Heart right ventricle (tissue), 16 donors: ENCODE results near the gene PCDH1. TPM values are rescaled to one million over a fixed set of nuclear protein-coding genes. Genes with fewer than 3 reads are reported as not detected.

Experiments
- ATAC-seq, 8 donors: fragments of 200-7000 bp; cut with Tn5 transposase; one replicate each; pipeline ENCODE4 v1.9.1; 2020; ENCODE audit warnings: mild to moderate bottlenecking in 8 of 8, moderate library complexity in 8 of 8, moderate number of reproducible peaks in 1 of 8
- DNase-seq, 2 donors: peaks; one replicate each; pipeline ENCODE4 v3.0.0-alpha.2; 2020
- H3K27ac ChIP-seq, 10 donors: fragments of 200-600 bp; sonication (generic) in 2 of 10; one replicate each; pipeline versions ENCODE4 v1.5.0 to v1.8.0; 2020 to 2022; ENCODE audit warnings: mild to moderate bottlenecking in 3 of 10
- H3K27me3 ChIP-seq, 7 donors: fragments of 200-600 bp; one replicate each; pipeline ENCODE4 v1.8.0; 2021 to 2022; ENCODE audit warnings: mild to moderate bottlenecking in 2 of 7
- H3K36me3 ChIP-seq, 9 donors: fragments of 200-600 bp; sonication (generic) in 1 of 9; one replicate each; pipeline versions ENCODE4 v1.5.0 to v1.8.0; 2020 to 2022; ENCODE audit warnings: mild to moderate bottlenecking in 2 of 9
- H3K4me1 ChIP-seq, 9 donors: fragments of 200-600 bp; sonication (generic) in 1 of 9; one replicate each; pipeline versions ENCODE4 v1.5.0 to v1.8.0; 2020 to 2022; ENCODE audit warnings: mild to moderate bottlenecking in 4 of 9
- H3K4me3 ChIP-seq, 10 donors: fragments of 200-600 bp; sonication (generic) in 2 of 10; one replicate each; pipeline versions ENCODE4 v1.5.0 to v1.8.0; 2020 to 2022; ENCODE audit warnings: mild to moderate bottlenecking in 7 of 10, moderate library complexity in 2 of 10
- H3K9me3 ChIP-seq, 11 donors: fragments of 200-600 bp in 10 of 11; sonication (generic) in 2 of 11; one replicate each; pipeline versions ENCODE4 v1.5.0 to v1.8.0; 2013 to 2022; ENCODE audit warnings: mild to moderate bottlenecking in 2 of 11, control low read depth in 1 of 11, moderate library complexity in 1 of 11
- CTCF ChIP-seq, 9 donors: fragments of 200-600 bp; sonication (generic) in 2 of 9; IDR thresholded peaks; one replicate each; pipeline versions ENCODE4 v1.5.0 to v1.8.0; 2021 to 2022; ENCODE audit warnings: antibody characterized with exemption in 9 of 9, mild to moderate bottlenecking in 5 of 9, moderate library complexity in 1 of 9
- WGBS, 2 donors: extraction: QIAGEN DNeasy Blood & Tissue Kit; methylation state at CpG; one replicate each; pipeline ENCODE4 v1.1.7; 2013; ENCODE audit warnings: inconsistent platforms in 1 of 2; 5-methylcytosine and 5-hydroxymethylcytosine counted together
- intact Hi-C, 10 donors: fragments of 100-400 bp; cut with DNase I; formaldehyde crosslinking; loops; one replicate each; pipeline versions ENCODE4 v1.11.1 to v1.14.2; 2022
- polyA plus RNA-seq, 2 donors: library from polyadenylated mRNA; stranded (reverse); fragments of 200-250 nt; gene quantifications; one replicate each; pipeline ENCODE4 v1.2.3, GENCODE V29; 2013
- total RNA-seq, 10 donors: library from RNA; stranded (reverse); fragmentation: NEBNext Ultra II Directional in 3 of 10; extraction: Animal tissue kit (Norgen Biotek cat#: 25700) in 3 of 10; gene quantifications; one replicate each; pipeline versions ENCODE4 v1.2.1 to v1.2.4, GENCODE V29; 2021 to 2023
- donor health status: Arrhythmogenic right ventricular cardiomyopathy.
- donor health status: ischemic (EF 13 %, LVEDD 7.1; RV severe dilation, severe dysfunction).
- donor health status: healthy with polysubstance abuse.
- donor health status: DM: no; HTN: yes; CAD: no.
- donor health status: DM: no; HTN: no; CAD: no.
- donor health status: ischemic (EF 25% LVEDD 6.9; RV normal size, moderate dysfunction).
- donor health status: ischemic (EF 25% LVEDD 5.7; RV mildly dilated, moderate dysfunction).
- donor health status: healthy.
- donor health status: DM: yes; HTN: yes; CAD: no.
- donor health status: Ischemic cardiomyopathy.
- donor health status: ischemic (EF 35%, LVEDD 5.7; RV mildly dilated, moderate dysfunction).
- donor health status: nonischemic (EF 11% LVEDD 7.7; RV severe dilation, severe dysfunction).
- donor health status: DM: yes; HTN: yes; CAD: no.
- donor health status: PGD.
- donor health status: ischemic (EF 29% LVEDD 5.4; RV normal size, mild dysfunction).
- donor health status: nonischemic (EF 23%, LVEDD 6.1; RV moderate dilation, normal function).

The PCDH1 gene
- total and polyA plus RNA-seq, 12 donors: 8.4 to 45.8 (median 17.9) TPM

DNA sequence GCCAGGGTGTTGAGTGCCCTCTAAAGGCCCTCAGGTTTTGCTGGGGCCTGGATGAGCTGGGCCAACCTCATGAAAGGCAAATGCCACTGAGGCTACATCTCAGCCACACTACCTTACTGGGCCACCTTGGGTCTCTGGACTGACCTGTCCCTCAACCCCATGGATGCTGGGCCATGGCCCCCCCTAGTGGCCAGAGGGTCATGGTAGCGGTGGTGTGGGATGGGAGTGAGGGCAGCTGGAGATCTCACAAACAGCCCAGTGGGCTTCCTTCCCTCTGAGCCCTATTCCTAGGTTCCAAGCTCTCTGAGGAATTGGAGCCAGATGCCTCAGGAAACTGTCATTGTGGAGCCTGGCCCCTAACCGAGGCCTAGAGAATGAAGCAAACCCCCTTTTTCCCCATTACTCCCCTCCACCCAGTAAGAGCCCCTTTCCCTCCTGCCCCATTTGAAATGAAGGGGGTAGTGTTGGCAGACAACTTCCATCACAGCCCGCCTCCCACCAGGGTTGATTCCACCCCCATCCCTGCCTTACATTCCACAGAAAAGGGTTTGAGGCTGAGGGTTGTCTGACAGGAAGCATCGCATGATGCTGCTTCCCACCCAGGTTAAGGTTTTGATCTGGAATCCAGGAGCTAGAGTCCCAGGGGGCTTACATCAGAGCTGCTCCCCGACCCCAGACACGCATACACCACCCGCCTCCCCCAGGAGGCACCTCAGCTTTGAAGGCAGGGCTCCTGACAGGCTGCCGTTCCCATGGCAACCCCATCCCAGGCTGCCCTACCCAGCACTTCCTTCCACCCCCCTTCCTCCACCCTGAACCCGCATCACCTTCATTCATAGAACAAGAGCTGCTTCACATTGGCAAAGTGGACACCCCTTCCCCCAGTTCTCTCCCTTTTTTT is 63.9 kb downstream of the PCDH1 start:
- peak; percentile 55 to 64 for DNase-seq
- intact Hi-C loops: loop anchor here in 8 of 10 donors (2.0 to 10.0 kb wide), 4 partner anchors 64 to 112 kb away; partner anchors contain the start of gene PCDH1 (in 1 of the 8)
- Histone ChIP-seq H3K4me3 (no peak overlapping the region), H3K27ac (peak overlapping the region in 9 of 10 donors; percentile 57 to 94 (median 81)), H3K36me3 (no peaks in the 10 kb centered on the region), H3K27me3 (peaks cover 0 to 27% (median 15%) of the 10 kb centered on the region in 7 donors), H3K4me1 (peaks cover 6 to 74% (median 31%) of the 10 kb centered on the region in 9 donors), H3K9me3 (no peaks in the 10 kb centered on the region)
- peak; percentile 41 to 73 (median 64) for TF ChIP-seq CTCF (IDR thresholded peaks at IDR 0.05)
- 40 to 43% methylated on average over 9 of the region's 9 CpGs for WGBS, 2 donors
- peak; percentile 42 to 78 (median 60) for ATAC-seq

DNA sequence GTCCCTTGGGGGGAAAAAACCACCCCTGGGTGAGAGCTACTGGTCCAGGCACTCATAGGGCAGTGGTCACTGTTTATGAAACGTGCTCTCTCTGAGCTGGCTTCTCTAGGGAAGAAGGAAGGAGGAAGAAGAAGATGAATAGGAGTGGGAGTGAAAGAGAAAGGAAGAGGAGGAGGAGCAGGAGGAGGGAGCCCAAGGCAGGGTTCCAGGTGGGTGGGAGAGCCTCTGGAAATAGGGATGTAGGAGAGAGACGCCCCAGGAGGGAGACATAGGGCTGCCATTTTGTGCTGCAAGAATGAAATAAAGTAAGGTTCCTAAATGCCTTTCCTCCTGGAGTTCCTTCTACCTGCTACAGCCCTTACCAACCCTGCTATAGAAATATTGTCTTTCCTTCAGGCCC is 65.7 kb downstream of the PCDH1 start:
- intact Hi-C loops: loop anchor here in 6 of 10 donors (5.0 to 10.0 kb wide), 2 partner anchors 108 to 110 kb away; no protein-coding TSS in a partner anchor
- peak overlapping the region in 2 of 10 donors; percentile 91 to 94 for H3K27ac ChIP-seq
- peaks cover 6 to 80% (median 35%) of the 10 kb centered on the region in 9 donors for H3K4me1 ChIP-seq
- DNase-seq (no peak), ATAC-seq (no peak)
- H3K36me3 ChIP-seq: no peaks in the 10 kb centered on the region
- no peak for TF ChIP-seq CTCF (IDR thresholded peaks at IDR 0.05)
- H3K27me3 ChIP-seq: peaks cover 0 to 33% (median 15%) of the 10 kb centered on the region in 7 donors
- H3K9me3 ChIP-seq: no peaks in the 10 kb centered on the region
- H3K4me3 ChIP-seq: no peak overlapping the region
- WGBS, 2 donors: 45 to 52% methylated on average over 2 of the region's 2 CpGs

DNA sequence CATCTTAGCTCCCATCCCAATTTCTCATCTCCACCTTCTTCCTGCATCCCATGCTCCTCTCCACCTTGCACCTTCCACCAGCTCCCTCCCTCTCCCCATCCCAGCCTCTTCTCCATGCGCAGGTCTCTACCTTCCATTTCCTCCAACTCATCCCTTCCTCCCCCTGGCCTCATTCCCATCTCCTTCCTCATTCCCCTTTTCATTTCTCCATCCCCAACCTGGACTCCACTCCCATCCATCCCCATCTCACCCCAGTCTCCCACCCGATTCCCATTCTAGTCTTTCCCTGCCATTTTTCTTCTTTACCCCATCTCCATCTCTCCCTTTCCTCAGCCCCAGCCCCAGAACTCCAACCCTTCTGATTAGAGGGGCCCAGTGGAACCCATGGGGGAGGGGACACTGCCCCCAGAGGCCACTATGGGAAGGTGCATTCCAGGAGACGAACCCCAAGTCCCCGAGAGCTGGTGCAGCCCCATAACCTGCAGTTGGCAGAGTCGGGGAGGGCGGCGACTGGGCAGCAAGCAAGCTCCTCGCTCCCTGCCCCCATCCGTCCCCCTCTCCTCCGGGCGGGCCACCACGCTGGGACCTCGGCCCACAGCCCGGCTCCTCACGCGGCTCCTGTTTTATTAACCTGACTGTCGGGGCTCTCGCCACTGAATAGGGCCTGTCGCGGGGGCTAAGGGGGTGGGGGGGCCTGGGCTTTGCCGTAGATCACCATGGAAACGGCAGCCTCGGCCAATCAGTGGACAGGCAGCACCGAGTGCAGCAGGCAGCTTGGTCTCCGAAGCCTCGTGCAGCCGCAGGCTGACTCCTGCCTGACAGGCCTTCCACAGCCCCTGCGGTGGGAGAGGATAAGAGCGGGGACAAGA is 66.7 kb downstream of the PCDH1 start:
- H3K9me3 ChIP-seq: no peaks in the 10 kb centered on the region
- no peak for ATAC-seq
- peaks cover 0 to 41% (median 15%) of the 10 kb centered on the region in 7 donors for H3K27me3 ChIP-seq
- peak in 8 of 9 donors; percentile 23 to 66 (median 58) for TF ChIP-seq CTCF (IDR thresholded peaks at IDR 0.05)
- WGBS, 2 donors: 21 to 37% methylated on average over 29 of the region's 29 CpGs
- peaks cover 10 to 81% (median 40%) of the 10 kb centered on the region in 9 donors for H3K4me1 ChIP-seq
- H3K36me3 ChIP-seq: no peaks in the 10 kb centered on the region
- no peak for DNase-seq
- peak overlapping the region in 2 of 10 donors; percentile 4 to 91 for H3K27ac ChIP-seq
- H3K4me3 ChIP-seq: no peak overlapping the region
- intact Hi-C loops: loop anchor here in 6 of 10 donors (5.0 to 10.0 kb wide), 2 partner anchors 107 to 109 kb away; no protein-coding TSS in a partner anchor

- Histone ChIP-seq H3K27ac (no peak overlapping the region), H3K4me1 (peaks cover 9 to 81% (median 46%) of the 10 kb centered on the region in 9 donors), H3K4me3 (no peak overlapping the region), H3K27me3 (peaks cover 0 to 46% (median 16%) of the 10 kb centered on the region in 7 donors), H3K9me3 (no peaks in the 10 kb centered on the region), H3K36me3 (no peaks in the 10 kb centered on the region)
- intact Hi-C loops: loop anchor here in 6 of 10 donors (5.0 to 10.0 kb wide), 2 partner anchors 106 to 108 kb away; no protein-coding TSS in a partner anchor
- WGBS, 2 donors: 85 to 90% methylated on average over 3 of the region's 3 CpGs
- DNase-seq: no peak
- no peak for TF ChIP-seq CTCF (IDR thresholded peaks at IDR 0.05)
- ATAC-seq: no peak
These were observed 67.5 kb downstream of the PCDH1 start for GRCh38 chr5:141810702-141811101.
